Tongue (tissue), 2 donors: Measurements from ENCODE around the gene PRELP. TPM values are rescaled to one million over a fixed set of nuclear protein-coding genes. Genes with fewer than 3 reads are reported as not detected.

Experiments used
- DNase-seq: peaks from one replicate; pipeline ENCODE4 v3.0.0-alpha.2; 2015
- total RNA-seq: library from RNA; depleted of rRNA; stranded (reverse); fragments of >200 nt; gene quantifications from one replicate; pipeline ENCODE4 v1.2.3, GENCODE V29; 2014

Gene PRELP
- total RNA-seq, 1 donor from 2014 or later = 4.4 TPM

GRCh38 chr1:203478986-203479385 is 3.4 kb downstream of the PRELP start:
- no peak for DNase-seq

- DNase-seq = no peak
These were observed 4.0 kb downstream of the PRELP start for GRCh38 chr1:203479646-203480045.

- DNase-seq = no peak
These were observed 4.5 kb downstream of the PRELP start for GRCh38 chr1:203480084-203480483.

- DNase-seq = peak; percentile 41
These were observed 5.0 kb downstream of the PRELP start for GRCh38 chr1:203480525-203481084.

GRCh38 chr1:203481196-203481595 is 5.6 kb downstream of the PRELP start:
- DNase-seq = no peak

GRCh38 chr1:203486618-203487370 is 11.2 kb downstream of the PRELP start:
- DNase-seq = no peak

GRCh38 chr1:203488539-203488938 is 12.9 kb downstream of the PRELP start:
- no peak for DNase-seq

GRCh38 chr1:203490607-203491006 is 15.0 kb downstream of the PRELP start:
- DNase-seq = no peak

- DNase-seq = no peak
These were observed 16.1 kb downstream of the PRELP start for GRCh38 chr1:203491664-203492063.

GRCh38 chr1:203492082-203492747 is 16.6 kb downstream of the PRELP start:
- no peak for DNase-seq

GRCh38 chr1:203492748-203493130 is 17.1 kb downstream of the PRELP start:
- no peak for DNase-seq

- no peak for DNase-seq
These were observed 18.3 kb downstream of the PRELP start, which contains the start of gene OPTC for GRCh38 chr1:203493901-203494300. OPTC (plus strand) TSS chr1:203494153; CDS start chr1:203496006, 1,853 bp downstream.

- DNase-seq = no peak
These were observed 20.2 kb downstream of the PRELP start for GRCh38 chr1:203495845-203496244.

GRCh38 chr1:203497269-203497777 is 21.7 kb downstream of the PRELP start:
- no peak for DNase-seq

GRCh38 chr1:203499643-203500278 is 24.2 kb downstream of the PRELP start:
- no peak for DNase-seq

- no peak for DNase-seq
These were observed 24.7 kb downstream of the PRELP start for GRCh38 chr1:203500279-203500678.

GRCh38 chr1:203503836-203504235 is 28.2 kb downstream of the PRELP start:
- DNase-seq = no peak

- peak; percentile 96 for DNase-seq
These were observed 29.0 kb downstream of the PRELP start for GRCh38 chr1:203504400-203505250.

- DNase-seq = peak; percentile 82
These were observed 30.1 kb downstream of the PRELP start for GRCh38 chr1:203505526-203506204.

GRCh38 chr1:203506858-203507626 is 31.4 kb downstream of the PRELP start:
- DNase-seq = peak; percentile 92
